ENCODE data around the gene GOLIM4.

The GOLIM4 gene

DNA sequence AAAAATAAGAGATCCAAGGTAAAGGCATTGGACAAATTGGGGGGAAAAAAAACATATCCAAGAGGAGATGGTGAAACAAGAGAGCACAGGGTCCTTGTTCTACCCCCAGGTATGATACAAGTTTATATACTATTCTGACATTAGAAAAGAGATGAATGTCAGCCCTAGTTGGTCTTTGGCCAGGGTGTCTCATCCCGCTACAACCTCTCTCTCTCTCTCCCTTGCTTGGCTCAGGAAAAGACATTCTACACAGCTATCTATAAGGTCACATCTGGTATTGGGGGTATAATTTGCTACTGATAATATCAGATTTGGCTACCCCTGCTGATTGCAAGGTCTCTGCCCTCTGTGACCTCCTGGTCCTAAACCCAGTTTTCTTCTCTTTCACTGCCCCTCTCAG lies 117.2 kb downstream of the GOLIM4 start:
- no peak for DNase-seq

DNA sequence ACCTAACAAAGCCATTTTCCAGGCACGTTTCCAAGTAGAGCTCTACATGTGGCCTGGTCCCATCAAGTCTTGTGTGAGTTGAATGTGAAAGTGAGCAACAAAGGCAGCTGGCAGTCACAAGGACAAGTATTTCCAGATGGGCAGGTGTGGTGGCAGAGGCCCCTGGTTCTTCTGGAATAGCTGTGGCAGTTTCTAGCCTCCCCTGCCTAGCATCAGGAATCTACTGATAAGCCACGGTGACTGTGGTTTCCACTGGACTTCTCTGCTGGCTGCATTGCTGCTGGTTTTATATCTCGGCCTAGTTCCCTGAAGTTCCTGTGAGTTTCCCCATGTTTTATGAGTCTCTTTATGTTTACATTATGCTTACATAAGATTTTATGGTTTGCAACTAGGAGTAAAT lies 117.7 kb downstream of the GOLIM4 start:
- DNase-seq, result no peak

DNA sequence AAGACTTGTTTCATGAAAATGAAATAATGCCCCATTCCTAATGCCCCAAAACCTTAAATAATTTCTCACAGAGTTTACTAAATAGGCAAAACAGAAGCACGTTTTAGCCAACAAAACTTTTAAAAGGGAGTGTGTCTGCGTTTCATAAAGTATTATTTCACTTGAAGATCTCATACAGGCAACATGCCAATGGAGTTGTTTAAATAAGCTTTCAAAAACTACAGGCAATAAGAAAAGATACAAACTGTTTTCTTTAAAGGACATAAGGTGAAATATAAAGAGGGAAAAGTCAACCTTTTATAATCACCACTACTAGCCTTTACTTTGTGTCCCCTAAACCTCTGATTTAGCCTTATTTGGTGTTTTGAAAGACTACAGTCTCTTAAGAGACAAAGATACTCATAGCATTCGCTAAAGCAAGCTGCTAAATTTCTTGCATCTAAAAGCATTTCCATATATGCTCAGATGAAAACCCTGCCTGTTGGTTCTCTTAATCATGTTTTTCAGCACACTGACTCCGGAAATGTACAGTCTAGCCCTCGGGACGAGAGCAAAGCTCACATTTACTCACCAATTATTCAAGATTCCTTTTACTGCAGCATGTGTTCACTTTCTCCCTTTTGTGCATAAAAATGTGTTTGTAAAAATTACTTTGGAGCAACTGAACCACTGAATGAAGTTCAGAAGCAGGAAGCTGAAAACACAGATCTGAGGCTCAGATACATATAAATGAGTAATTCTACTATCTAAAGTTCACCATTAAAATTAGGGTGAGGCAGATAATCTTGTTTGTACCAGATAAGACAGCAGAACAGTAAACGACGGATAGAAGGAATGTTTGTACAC lies 119.0 kb downstream of the GOLIM4 start:
- no peak for DNase-seq

DNA sequence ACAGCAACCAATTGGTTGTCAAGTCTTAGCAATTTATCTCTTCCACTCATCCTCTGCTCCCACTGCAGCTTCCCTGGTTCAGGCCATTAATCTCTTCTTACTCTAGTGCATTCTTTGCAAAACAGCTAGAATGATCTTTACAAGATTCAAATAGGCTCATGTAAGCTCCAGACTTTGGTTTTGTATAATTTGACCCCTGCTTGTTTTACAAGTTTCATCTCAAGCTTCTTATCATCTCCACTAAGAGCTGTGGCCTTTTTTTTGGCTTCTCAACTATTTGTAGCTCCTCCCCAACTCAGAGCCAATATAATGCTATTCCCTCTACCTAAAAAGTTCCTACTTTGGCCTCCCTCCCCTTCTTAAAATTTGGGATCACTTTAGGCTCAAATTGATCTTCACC lies 121.8 kb downstream of the GOLIM4 start:
- DNase-seq, result no peak

DNA sequence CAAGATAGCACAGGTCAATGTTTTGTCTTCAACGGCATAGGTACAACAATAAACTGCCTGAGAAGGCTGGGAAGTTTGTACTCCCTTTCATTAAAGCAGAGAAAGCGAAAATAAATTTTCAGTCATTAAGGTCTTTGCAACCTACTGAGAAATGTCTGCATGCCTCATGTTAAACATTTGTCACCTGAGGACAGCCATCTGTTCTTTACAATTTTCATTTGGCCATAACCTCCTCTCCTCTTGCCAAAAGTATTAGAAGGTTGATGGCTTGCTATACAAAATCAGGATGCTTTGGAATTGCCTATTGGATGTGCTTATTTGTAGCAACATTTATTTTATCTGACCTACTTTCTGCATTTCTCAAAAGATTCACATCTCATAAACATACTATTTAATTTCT lies 122.7 kb downstream of the GOLIM4 start:
- no peak for DNase-seq

DNA sequence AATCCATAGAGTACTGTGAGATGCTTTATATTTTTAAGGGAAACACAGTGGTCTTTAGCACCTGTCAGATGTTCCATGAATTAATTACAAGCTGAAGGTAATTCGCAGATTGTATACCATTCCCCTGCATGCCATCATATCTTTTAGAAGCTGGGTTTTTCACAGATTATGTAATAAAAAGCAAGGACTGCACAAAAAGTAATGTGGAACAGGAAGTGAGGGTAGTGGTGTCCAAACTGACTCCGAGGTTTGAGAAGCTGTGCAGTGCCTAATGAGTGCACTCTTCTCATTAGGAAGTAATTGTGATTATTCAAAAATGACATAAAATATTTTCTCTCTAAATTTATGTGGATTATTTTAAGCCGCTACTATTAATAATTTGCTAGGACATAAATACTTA lies 123.2 kb downstream of the GOLIM4 start:
- no peak for DNase-seq

DNA sequence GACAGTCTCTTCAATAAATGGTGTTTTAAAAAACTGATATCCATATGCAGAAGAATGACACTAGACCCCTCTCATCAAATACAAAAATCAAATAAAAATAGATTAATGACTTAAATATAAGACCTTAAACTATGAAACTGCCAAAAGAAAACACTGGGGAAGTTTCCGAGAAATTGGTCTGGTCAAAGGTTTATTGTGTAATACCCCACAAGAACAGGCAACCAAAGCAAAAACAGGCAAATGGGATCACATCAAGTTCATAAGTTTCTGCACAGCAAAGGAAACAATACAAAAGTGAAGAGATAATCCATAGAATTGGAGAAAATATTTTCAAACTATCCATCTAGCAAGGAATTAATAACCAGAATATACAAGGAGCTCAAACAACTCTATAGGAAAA lies 126.2 kb downstream of the GOLIM4 start:
- no peak for DNase-seq

DNA sequence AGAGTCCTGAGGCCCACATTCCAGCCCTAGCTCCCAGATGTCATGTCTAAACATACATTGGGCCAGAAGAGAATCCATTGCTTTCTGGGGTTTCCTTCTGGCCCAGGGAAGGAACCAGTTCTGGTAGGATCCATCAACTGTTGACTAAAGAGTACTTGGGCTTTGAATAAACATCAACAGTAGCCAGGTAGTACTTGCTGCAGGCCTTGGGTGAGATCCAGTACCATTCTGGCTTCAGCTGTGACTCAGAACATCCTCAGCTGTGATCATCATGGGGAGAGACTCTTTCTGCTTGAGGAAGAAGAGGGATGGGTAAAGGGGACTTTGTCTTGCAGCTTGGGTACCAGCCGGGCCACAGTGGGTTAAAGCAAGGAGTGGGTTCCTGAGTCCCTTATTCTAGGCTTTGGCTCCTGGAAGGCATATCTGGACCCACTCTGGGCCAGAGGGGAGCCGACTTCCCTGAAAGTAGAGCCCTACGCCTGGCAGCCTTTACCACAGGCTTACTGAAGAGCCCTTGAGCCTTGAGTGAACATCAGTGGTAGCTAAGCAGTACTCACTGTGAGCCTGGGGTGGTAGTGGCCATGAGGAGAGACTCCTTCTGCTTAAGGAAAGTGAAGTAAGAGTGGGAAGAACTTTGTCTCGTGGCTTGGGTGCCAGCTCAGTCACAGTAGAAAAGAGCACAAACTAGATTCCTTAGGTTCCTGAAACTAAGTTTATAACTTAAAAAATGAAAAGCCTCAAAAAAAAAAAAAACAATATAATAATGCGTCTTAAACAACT lies 128.3 kb downstream of the GOLIM4 start:
- no peak for DNase-seq

All from NCI-H446 treated with DMSO at 0.1 percent for 48 hours (cell line).